ENCODE measurements around the gene LRIG1. TPM values are rescaled to one million over a fixed set of nuclear protein-coding genes. Genes with fewer than 3 reads are reported as not detected.

Gene LRIG1
- total RNA-seq, 1 experiment from 2014 or later = 2.2 TPM

GRCh38 chr3:66392512-66392911 lies 108.3 kb downstream of the LRIG1 start:
- no peaks in the 10 kb centered on the region for H3K27me3 ChIP-seq (ENCODE audit: low read length)
- DNase-seq = no peak
- H3K4me3 ChIP-seq (ENCODE audit: low read length) = no peak overlapping the region
- no peaks in the 10 kb centered on the region for H4K20me1 ChIP-seq (ENCODE audit: low read length)
- H3K9me3 ChIP-seq (ENCODE audit: low read length) = no peaks in the 10 kb centered on the region
- no peak overlapping the region for H3K9ac ChIP-seq (ENCODE audit: low read length)
- no TSS peak for BruUV-seq (replicated peaks)
- no peaks in the 10 kb centered on the region for H3K36me3 ChIP-seq (ENCODE audit: low read depth, low read length)
- intact Hi-C loops (cut with micrococcal nuclease) = no loop called here
- no peak for ATAC-seq
- no peaks in the 10 kb centered on the region for H3K79me2 ChIP-seq (ENCODE audit: low read length)
- no peak for TF ChIP-seq EZH2 (IDR thresholded peaks at IDR 0.05; ENCODE audit: low read length, unreplicated experiment)
- TF ChIP-seq CTCF (conservative IDR thresholded peaks at IDR 0.05; ENCODE audit: low read depth, low read length) = no peak
- no peak for TF ChIP-seq EZH2phosphoT487 (IDR thresholded peaks at IDR 0.05; ENCODE audit: borderline replicate concordance, low read length)
- H3K4me1 ChIP-seq (ENCODE audit: insufficient read depth, low read length) = no peaks in the 10 kb centered on the region
- no peaks in the 10 kb centered on the region for H3F3A ChIP-seq (ENCODE audit: low read length, unreplicated experiment)
- no peak overlapping the region for H2AFZ ChIP-seq (ENCODE audit: low read length)
- ChIA-PET CTCF (no interaction called here), POLR2A (ENCODE audit: unreplicated experiment) (no interaction called here)
- H3K9me2 ChIP-seq (replicated peaks; ENCODE audit: low read length) = no peaks in the 10 kb centered on the region
- no peak overlapping the region for H3K4me2 ChIP-seq (ENCODE audit: low read length)
- H3K27ac ChIP-seq (ENCODE audit: low read length) = no peak overlapping the region

- Histone ChIP-seq H2AFZ (ENCODE audit: low read length) (no peak overlapping the region), H3K9me3 (ENCODE audit: low read length) (no peaks in the 10 kb centered on the region), H3K27me3 (ENCODE audit: low read length) (no peaks in the 10 kb centered on the region), H3K79me2 (ENCODE audit: low read length) (no peaks in the 10 kb centered on the region), H3K4me2 (ENCODE audit: low read length) (no peak overlapping the region), H3K27ac (ENCODE audit: low read length) (no peak overlapping the region), H3F3A (ENCODE audit: low read length, unreplicated experiment) (no peaks in the 10 kb centered on the region), H3K36me3 (ENCODE audit: low read depth, low read length) (no peaks in the 10 kb centered on the region), H3K9ac (ENCODE audit: low read length) (no peak overlapping the region), H4K20me1 (ENCODE audit: low read length) (no peaks in the 10 kb centered on the region), H3K9me2 (replicated peaks; ENCODE audit: low read length) (no peaks in the 10 kb centered on the region), H3K4me3 (ENCODE audit: low read length) (no peak overlapping the region), H3K4me1 (ENCODE audit: insufficient read depth, low read length) (no peaks in the 10 kb centered on the region)
- ATAC-seq (no peak), DNase-seq (no peak)
- ChIA-PET POLR2A (ENCODE audit: unreplicated experiment) (no interaction called here), CTCF (no interaction called here)
- no TSS peak for BruUV-seq (replicated peaks)
- intact Hi-C loops (cut with micrococcal nuclease) = no loop called here
- no peak for TF ChIP-seq EZH2phosphoT487 (IDR thresholded peaks at IDR 0.05; ENCODE audit: borderline replicate concordance, low read length)
- no peak for TF ChIP-seq CTCF (conservative IDR thresholded peaks at IDR 0.05; ENCODE audit: low read depth, low read length)
- TF ChIP-seq EZH2 (IDR thresholded peaks at IDR 0.05; ENCODE audit: low read length, unreplicated experiment) = no peak
Observed at GRCh38 chr3:66390013-66390412, 110.8 kb downstream of the LRIG1 start.

GRCh38 chr3:66386925-66387650 lies 113.7 kb downstream of the LRIG1 start:
- Histone ChIP-seq H3K4me3 (ENCODE audit: low read length) (no peak overlapping the region), H3K4me1 (ENCODE audit: insufficient read depth, low read length) (no peaks in the 10 kb centered on the region), H2AFZ (ENCODE audit: low read length) (no peak overlapping the region), H4K20me1 (ENCODE audit: low read length) (no peaks in the 10 kb centered on the region), H3K36me3 (ENCODE audit: low read depth, low read length) (no peaks in the 10 kb centered on the region), H3K4me2 (ENCODE audit: low read length) (no peak overlapping the region), H3K79me2 (ENCODE audit: low read length) (no peaks in the 10 kb centered on the region), H3K9me3 (ENCODE audit: low read length) (no peaks in the 10 kb centered on the region), H3K9ac (ENCODE audit: low read length) (no peak overlapping the region), H3K27ac (ENCODE audit: low read length) (no peak overlapping the region), H3K9me2 (replicated peaks; ENCODE audit: low read length) (no peaks in the 10 kb centered on the region), H3K27me3 (ENCODE audit: low read length) (no peaks in the 10 kb centered on the region), H3F3A (ENCODE audit: low read length, unreplicated experiment) (no peaks in the 10 kb centered on the region)
- no peak for TF ChIP-seq EZH2phosphoT487 (IDR thresholded peaks at IDR 0.05; ENCODE audit: borderline replicate concordance, low read length)
- TF ChIP-seq EZH2 (IDR thresholded peaks at IDR 0.05; ENCODE audit: low read length, unreplicated experiment) = no peak
- TF ChIP-seq CTCF (conservative IDR thresholded peaks at IDR 0.05; ENCODE audit: low read depth, low read length) = no peak
- ChIA-PET POLR2A (ENCODE audit: unreplicated experiment) (no interaction called here), CTCF (no interaction called here)
- ATAC-seq = no peak
- DNase-seq = no peak
- intact Hi-C loops (cut with micrococcal nuclease) = no loop called here
- BruUV-seq (replicated peaks) = no TSS peak

Data from PC-3 (cell line).